H1 (cell line): ENCODE data around the gene POLL.

Source experiments
- CEBPB ChIP-seq: IDR thresholded peaks from 2 replicates; pipeline ENCODE4 v1.6.1; 2012; ENCODE audit warnings: low read depth, low read length
- EP300 ChIP-seq, 2 experiments: IDR thresholded peaks; 1 replicate in 1 of 2; 2 replicates in 1 of 2; pipeline ENCODE4 v1.6.1; 2011 to 2012; ENCODE audit warnings: low read depth in 2 of 2, low read length in 2 of 2, mild to moderate bottlenecking in 2 of 2, borderline replicate concordance in 1 of 2, inconsistent platforms in 1 of 2, moderate library complexity in 1 of 2
- MAX ChIP-seq: IDR thresholded peaks from 2 replicates; pipeline ENCODE4 v1.6.1; 2012; ENCODE audit warnings: inconsistent platforms
- POLR2AphosphoS5 ChIP-seq: IDR thresholded peaks from 2 replicates; pipeline ENCODE4 v1.6.1; 2011; ENCODE audit warnings: low read depth, low read length
- RAD21 ChIP-seq, 2 experiments: IDR thresholded peaks in 1 of 2; conservative IDR thresholded peaks in 1 of 2; 2 replicates each; pipeline ENCODE4 v1.6.1; 2011; ENCODE audit warnings: low read depth in 2 of 2, low read length in 2 of 2, improper control_type of control experiment in 1 of 2, inconsistent platforms in 1 of 2, mild to moderate bottlenecking in 1 of 2, moderate library complexity in 1 of 2
- YY1 ChIP-seq: IDR thresholded peaks from 2 replicates; pipeline ENCODE4 v1.6.1; 2011; ENCODE audit warnings: low read depth, mild to moderate bottlenecking, low read length

GRCh38 chr10:101614663-101615524, 26.8 kb upstream of the POLL start:
- TF ChIP-seq YY1 (0 out of 2 replicates have a peak, but pooled peaks have one; percentile 5), EP300 (IDR thresholded peaks at IDR 0.05; ENCODE audit: borderline replicate concordance in 1 of 2, low read depth in 2 of 2, low read length in 2 of 2) (no peak), POLR2AphosphoS5 (no peak), MAX (no peak), CEBPB (no peak), RAD21 (IDR thresholded peaks at IDR 0.05 in 1 of 2, conservative IDR thresholded peaks at IDR 0.05 in 1 of 2; ENCODE audit: low read depth in 2 of 2, low read length in 2 of 2) (0 out of 4 replicates have a peak, but pooled peaks of 1 of the 2 experiments have one; percentile 5)
